ENCODE data around the gene MEAF6.
"Not testable (repeated sequence)": the region's sequence is repeated elsewhere in the genome, so short reads cannot be mapped to it uniquely, and the experiment has no call there.

Gene MEAF6

GRCh38 chr1:37514350-37515184 lies at the start of gene MEAF6:
Gene MEAF6 (minus strand): TSS chr1:37514766. CDS start chr1:37514746, 20 bp downstream.
- peak; percentile 52 for DNase-seq (ENCODE audit: low read depth, low spot score)

- DNase-seq (ENCODE audit: low read depth, low spot score), result no peak
These were observed 48.4 kb upstream of the MEAF6 start for GRCh38 chr1:37562984-37563383.

DNA sequence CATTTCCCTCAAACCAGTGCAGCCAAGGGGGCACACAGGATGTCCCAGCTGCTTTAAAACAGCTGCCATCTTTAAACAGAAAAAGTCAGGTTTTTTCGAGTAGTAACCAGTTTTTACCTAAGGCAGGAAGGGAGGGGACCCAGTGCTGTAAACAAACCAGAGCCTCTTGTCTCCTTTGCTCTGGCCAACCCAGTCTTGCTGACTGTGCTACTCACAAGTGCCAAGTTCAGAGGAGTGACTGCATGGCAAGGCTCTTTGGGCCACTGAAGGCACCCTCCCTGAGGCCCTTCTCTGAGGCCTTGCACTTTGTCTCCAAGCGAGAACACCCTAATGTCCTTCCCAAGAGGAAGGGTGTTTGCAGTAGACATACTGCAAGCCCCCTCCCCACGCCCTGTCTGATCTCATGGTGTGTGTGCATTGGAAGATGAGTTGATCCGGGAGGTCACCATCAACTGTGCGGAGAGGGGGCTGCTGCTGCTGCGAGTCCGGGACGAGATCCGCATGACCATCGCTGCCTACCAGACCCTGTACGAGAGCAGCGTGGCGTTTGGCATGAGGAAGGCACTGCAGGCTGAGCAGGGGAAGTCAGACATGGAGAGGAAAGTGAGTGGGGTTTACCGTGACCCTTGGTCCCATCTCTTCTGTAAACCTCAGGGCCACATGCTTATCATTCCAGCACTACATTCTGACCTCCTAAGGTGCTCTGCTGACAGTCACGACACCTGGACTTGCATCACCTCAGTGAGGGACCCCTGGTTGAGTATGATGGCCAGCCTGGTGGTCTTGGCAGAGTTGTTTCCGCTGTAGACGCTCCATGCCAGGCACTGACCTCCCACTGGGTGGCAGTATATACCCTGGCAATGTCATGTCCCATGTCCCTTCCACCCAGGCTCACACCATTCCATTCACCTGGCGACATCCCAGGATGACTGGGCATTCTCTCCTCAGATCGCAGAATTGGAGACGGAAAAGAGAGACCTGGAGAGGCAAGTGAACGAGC lies 46.9 kb upstream of the MEAF6 start:
- DNase-seq (ENCODE audit: low read depth, low spot score), result no peak

DNA sequence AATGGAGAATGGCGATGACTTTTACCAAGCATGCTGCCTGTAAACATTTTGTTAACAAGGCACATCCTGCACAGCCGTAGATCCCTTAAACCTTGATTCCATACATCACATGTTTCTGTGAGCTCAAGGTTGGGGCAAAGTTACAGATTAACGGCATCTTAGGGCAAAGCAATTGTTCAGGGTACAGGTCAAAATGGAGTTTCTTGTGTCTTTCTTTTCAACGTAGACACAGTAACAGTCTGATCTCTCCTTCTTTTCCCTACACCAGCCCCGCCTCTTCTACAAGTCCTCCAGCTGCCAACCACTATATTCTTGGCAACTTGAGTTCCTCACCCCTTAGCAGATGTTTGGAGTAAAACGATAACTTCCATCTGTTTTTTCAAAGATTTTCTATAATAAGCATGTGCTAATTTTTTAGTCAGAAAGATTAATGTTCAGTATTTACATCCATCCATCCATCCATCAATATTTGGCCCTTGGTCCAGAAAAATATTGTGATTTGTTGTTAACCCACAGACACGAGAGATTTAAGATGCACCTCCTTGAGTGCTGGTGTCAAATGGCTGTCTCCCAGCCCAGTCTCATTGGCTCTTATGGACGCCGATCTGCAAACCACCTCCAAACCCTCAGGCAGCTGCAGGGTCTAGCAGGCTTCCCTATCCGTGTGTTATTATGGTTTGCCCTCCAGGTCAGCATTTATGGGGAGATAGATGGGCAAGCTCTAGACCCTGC lies 46.0 kb upstream of the MEAF6 start:
- DNase-seq (ENCODE audit: low read depth, low spot score), result no peak

- not testable (repeated sequence) for DNase-seq (ENCODE audit: low read depth, low spot score)
These were observed 45.4 kb upstream of the MEAF6 start for GRCh38 chr1:37559957-37560379.

- no peak for DNase-seq (ENCODE audit: low read depth, low spot score)
These were observed 44.5 kb upstream of the MEAF6 start for GRCh38 chr1:37559080-37559479.

- no peak for DNase-seq (ENCODE audit: low read depth, low spot score)
These were observed 43.8 kb upstream of the MEAF6 start for GRCh38 chr1:37558411-37558810.

- DNase-seq (ENCODE audit: low read depth, low spot score), result no peak
These were observed 42.8 kb upstream of the MEAF6 start for GRCh38 chr1:37557402-37557801.

- DNase-seq (ENCODE audit: low read depth, low spot score), result peak; percentile 67
These were observed 42.2 kb upstream of the MEAF6 start, which contains the start of gene DNALI1 for GRCh38 chr1:37556712-37557196. Gene DNALI1 (plus strand): TSS chr1:37556940. CDS start chr1:37556995, 55 bp downstream.

DNA sequence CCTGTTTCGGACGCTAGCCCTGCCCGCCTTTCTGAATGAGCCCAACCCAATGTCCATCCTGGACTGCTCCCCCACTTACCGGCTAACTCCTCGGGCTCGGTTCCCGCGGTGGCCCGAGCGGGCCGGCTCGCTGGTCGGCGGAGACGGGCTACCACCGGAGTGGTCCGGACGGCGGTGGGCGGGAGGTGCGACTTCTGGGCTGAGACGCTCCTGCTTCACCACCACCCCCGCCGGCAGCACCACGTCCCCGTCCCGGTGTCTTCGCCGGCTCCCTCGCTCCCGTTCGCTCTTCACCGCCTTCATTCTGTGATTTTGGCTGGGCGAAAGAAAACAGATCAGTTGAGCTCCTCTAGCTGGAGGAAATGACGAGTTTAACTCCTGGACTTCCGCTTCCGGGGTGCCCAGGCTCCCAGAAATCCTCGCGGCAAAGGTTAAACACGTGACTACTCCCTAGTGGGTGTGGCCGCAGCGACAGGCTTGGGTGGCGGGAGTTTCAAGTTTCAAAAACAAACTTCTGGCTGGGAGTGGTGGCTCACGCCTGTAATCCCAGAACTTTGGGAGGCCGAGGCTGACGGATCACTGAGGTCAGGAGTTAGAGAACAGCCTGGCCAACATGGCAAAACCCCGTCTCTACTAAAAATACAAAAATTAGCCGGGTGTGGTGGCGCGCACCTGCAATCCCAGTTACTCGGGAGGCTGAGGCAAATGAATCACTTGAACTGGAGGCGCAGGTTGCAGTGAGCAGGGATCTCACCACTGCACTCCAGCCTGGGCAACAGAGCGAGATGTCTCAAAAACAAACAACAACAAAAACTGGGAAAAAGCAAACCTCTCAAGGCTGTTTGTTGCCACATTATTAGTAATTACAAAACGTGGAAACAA lies 39.6 kb upstream of the MEAF6 start, which contains the start of gene SNIP1:
TSS of gene SNIP1 (minus strand) at position 367 of the 882 bp plus-strand sequence. CDS start at position 303, 64 bp downstream.
- peak; percentile 80 for DNase-seq (ENCODE audit: low read depth, low spot score)

DNA sequence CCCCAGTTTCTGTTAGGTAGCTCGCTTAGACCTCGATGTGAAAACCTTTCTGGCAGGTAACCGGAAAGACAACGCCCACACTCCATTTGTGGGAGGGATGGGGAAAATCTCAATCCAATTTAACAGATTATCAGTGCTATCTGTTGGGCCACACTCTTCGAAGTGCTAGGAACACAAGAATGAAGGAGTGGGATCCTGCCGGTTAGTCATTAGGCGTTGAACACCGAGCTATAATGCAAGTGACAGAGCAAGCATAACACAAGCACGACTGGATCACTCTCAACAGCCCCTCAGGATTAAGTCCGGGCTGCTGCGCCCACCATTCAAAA lies 39.0 kb upstream of the MEAF6 start:
- no peak for DNase-seq (ENCODE audit: low read depth, low spot score)

DNA sequence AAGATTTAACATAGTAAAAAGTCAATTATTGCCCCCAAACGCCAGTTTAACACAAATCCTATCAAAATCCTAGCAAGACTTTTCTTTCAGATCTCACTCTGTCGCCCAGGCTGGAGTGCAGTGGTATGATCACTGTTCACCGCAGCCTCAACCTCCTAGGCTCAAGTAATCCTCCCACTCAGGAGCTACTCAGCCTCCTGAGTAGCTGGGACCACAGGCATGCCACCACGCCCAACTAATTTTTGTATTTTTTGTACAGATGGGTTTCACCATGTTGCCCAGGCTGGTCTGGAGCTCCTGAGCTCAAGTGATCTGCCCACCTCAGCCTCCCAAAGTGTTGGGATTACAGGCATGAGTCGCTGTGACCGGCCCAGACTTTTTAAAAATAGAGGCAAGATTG lies 34.8 kb upstream of the MEAF6 start:
- no peak for DNase-seq (ENCODE audit: low read depth, low spot score)

DNA sequence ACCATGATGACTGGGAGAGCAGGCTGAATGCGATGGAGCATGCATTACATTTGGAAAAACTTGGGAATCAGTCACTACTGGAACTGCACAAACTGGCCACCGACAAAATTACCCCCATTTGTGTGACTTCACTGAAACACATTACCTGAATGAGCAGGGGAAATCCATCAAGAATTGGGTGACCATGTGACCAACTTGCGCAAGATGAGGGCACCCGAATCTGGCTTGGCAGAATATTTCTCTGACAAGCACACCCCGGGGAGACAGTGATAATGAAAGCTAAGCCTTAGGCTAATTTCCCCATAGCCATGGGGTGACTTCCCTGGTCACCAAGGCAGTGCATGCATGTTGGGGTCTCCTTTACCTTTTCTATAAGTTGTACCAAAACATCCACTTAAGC lies 30.5 kb upstream of the MEAF6 start:
- no peak for DNase-seq (ENCODE audit: low read depth, low spot score)

GRCh38 chr1:37544530-37544929 lies 30.0 kb upstream of the MEAF6 start:
- DNase-seq (ENCODE audit: low read depth, low spot score), result no peak

- no peak for DNase-seq (ENCODE audit: low read depth, low spot score)
These were observed 25.6 kb upstream of the MEAF6 start for GRCh38 chr1:37540036-37540785.

DNA sequence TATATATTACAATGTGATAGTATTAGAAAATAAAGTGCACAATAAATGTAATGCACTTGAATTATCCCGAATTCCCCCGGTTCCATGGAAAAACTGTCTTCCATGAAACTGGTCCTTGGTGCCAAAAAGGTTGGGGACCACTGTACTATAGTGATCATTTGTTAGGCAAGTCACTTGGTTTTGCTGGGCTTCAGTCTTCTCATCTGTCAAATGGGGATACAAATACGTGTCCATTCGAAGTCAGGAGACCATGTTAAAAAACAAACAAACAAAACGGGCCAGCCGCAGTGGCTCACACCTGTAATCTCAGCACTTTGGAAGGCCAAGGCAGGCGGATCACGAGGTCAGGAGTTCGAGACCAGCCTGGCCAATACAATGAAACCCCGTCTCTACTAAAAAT lies 24.6 kb upstream of the MEAF6 start:
- DNase-seq (ENCODE audit: low read depth, low spot score), result not testable (repeated sequence)

DNA sequence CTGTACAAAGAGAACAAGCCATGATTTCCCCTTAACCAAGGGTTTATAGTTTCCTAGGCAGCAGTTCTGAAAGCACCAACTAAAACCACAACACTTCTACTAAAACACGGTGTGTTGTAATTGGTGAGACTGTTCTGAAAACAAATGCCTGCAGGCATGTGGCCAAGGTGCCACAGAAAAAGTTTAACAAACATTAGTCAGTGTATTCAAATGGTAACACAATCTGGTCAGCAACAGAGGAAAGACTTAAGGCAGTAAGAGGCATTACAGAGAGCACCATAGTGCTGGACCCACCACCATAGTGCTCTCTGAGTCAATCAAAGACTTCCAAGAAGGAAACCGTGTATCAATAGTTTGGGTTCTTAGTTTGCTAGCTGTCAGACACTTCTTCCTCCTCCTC lies 22.8 kb upstream of the MEAF6 start:
- DNase-seq (ENCODE audit: low read depth, low spot score), result no peak

DNA sequence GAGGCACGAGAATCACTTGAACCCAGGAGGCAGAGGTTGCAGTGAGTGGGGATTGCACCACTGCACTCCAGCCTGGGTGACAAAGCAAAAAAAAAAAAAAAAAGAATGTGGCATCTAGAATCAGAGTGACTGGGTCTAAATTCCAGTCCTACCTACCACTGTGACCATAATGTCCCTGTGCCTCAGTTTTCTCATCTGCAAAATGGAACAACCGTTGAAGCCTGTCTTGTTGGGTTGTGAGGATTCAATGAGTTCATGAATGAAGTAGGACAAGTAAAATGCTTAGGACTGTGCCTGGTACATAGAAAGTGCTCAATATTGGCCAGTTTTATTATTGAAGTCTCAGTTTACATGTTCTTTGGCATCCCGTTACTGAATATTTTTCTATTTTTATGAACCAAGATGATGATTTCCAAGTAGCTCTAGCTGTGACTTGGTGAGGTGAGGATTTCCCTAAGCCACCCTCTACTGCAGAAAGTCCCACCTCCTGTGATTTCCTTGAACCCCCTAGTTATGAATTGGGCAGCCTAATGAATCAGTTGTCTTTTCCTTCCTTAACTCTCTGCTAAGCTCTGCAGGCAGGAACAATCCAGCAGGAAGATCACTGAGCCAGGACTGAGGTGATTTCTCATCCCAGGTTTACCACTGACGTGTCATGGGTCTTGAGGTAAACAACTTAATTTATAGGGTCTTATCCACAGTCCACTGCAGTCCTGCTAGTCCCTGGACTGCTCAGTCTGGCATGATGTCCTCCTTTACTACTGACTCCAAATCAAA lies 18.9 kb upstream of the MEAF6 start:
- DNase-seq (ENCODE audit: low read depth, low spot score), result no peak

Data from smooth muscle cell of the brain vasculature (primary cell).